GM12801 (cell line): ENCODE measurements around the gene CASP5.

Experiments used
- TF ChIP-seq, protein P1 (sequence below): IDR thresholded peaks from one replicate; pipeline ENCODE4 v1.5.1; 2011; ENCODE audit warnings: control low read depth; ENCODE audit not compliant: insufficient read length; ENCODE audit errors: extremely low read depth

The CASP5 gene

DNA sequence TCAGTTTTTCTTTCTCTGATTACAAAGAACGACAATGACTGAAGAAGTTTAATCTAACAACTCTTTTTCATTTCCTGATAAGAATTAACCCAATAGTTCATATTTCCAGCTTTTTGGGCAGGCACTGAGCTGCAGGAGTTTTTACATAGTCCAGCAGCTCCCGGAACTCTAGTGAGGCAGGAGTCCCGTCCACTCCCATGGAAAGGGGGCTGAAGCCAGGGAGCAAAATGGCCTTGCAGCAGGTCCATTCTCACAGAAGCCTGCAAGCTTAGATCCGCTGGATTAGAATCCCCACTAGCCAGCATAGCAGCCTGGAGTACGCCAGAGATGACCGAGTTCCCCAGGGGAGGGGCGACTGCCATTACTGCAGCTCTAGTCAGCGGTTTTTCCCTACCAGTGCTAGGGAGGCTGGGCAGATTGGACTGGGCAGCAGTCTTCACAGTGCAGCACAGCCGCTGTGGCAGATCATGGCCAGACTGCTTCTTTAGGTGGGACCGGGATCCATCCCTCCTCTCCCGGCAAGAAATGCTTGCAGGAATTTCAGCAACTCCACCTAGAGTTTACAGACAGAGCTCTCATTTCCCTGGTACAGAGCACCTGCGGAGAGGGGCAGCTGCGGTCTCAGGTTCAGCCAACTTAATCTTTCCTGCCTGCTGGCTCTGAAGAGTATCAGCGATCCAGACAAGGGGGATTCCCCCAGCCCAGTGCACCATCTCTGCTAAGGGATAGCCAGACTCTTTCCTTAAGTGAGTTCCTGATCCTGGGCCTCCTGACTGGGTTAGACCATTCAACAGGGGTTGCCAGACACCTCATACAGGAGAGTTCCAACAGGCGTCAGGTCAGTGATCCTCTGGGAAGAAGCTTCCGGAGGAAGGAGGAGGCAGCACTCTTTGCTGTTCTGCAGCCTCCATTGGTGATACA lies 53.9 kb downstream of the CASP5 start:
- TF ChIP-seq, protein P1, sequence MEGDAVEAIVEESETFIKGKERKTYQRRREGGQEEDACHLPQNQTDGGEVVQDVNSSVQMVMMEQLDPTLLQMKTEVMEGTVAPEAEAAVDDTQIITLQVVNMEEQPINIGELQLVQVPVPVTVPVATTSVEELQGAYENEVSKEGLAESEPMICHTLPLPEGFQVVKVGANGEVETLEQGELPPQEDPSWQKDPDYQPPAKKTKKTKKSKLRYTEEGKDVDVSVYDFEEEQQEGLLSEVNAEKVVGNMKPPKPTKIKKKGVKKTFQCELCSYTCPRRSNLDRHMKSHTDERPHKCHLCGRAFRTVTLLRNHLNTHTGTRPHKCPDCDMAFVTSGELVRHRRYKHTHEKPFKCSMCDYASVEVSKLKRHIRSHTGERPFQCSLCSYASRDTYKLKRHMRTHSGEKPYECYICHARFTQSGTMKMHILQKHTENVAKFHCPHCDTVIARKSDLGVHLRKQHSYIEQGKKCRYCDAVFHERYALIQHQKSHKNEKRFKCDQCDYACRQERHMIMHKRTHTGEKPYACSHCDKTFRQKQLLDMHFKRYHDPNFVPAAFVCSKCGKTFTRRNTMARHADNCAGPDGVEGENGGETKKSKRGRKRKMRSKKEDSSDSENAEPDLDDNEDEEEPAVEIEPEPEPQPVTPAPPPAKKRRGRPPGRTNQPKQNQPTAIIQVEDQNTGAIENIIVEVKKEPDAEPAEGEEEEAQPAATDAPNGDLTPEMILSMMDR: no peak

GRCh38 chr11:104968355-104968855 lies 54.6 kb downstream of the CASP5 start, which contains the start of gene CASP4:
Gene CASP4, minus strand, starts transcription at chr11:104968574. Its CDS starts 49 bp downstream, at chr11:104968525.
- TF ChIP-seq, protein P1: no peak

DNA sequence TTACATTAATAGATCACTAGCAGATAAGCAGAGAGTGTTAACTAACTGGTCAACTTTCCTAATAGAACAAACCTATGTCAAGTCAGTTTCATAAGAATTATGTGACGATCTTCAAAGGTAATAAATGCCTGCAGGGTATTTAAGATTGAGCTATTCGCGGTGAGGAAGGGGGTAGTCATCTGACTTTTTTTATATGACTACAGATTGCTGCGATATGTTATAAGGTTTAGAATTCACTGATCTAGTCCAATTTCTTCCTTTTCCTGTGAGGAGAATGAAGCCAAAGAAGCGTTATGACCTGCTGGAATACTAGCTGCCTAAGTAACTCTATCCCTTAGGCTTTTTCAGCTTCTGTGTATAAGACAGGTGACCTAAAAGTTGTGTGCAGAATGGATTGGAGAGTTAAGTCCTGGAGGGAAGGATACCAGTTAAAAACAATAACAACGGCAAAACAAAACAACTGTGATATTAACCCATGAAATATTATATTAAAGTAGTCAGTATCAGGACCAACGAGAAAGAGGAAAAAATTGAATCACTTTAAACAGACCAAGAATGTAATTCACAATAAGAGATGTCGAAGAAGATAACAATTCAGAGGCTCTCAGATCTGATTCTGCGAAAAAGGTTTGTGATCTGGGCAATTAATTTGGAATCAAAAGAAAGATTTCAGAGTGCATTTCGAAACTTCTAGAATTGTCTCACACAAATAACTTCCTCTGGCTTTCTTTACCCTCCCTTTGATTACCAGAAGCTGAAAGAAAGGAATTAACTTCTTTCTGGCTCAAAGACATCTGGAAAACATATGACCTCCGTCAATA lies 55.2 kb downstream of the CASP5 start:
- TF ChIP-seq, protein P1: no peak

- TF ChIP-seq, protein P1: no peak
These were observed 57.2 kb downstream of the CASP5 start for GRCh38 chr11:104965735-104966134.

GRCh38 chr11:104964247-104964646 lies 58.7 kb downstream of the CASP5 start:
- TF ChIP-seq, protein P1: no peak

- TF ChIP-seq, protein P1: no peak
These were observed 60.1 kb downstream of the CASP5 start for GRCh38 chr11:104962852-104963251.

DNA sequence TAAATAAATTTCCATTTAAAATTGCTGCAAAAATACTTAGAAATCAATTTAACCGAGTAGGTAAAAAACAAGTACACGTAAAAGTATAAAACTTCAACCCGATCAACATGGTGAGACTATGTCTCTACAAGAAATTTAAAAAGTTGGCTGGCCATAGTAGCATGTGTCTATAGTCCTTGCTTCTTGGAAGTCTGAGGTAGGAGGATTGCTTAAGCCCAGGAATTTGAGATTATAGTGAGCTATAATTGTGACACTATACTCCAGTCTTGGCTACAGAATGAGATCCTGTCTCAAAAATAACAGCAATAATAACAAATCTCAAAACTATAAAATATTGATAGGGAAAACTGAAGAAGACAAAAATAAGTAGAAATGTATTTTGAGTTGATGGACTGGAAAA lies 65.7 kb downstream of the CASP5 start:
- TF ChIP-seq, protein P1: no peak
